ENCODE results near the gene ADGRL3.

DNA sequence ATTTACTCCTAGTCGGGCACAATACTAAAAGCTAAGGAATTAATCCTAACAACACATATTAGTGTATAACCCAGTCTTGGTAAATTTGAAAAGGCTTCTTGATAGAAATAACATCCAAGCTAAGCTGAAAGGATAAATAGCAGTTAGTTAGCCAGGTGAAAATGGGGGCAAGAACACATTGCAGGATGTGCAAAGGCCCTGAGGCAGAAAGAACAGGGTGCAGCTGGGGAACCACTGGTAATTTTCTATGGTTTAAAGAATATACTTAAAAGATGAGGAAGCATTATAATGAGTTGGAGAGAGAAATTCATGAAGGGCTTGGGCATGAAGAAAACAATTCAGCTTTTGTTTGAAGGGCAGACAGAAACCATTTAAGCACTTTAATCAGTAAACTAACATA lies 689.0 kb downstream of the ADGRL3 start:
- TF ChIP-seq, protein P1, sequence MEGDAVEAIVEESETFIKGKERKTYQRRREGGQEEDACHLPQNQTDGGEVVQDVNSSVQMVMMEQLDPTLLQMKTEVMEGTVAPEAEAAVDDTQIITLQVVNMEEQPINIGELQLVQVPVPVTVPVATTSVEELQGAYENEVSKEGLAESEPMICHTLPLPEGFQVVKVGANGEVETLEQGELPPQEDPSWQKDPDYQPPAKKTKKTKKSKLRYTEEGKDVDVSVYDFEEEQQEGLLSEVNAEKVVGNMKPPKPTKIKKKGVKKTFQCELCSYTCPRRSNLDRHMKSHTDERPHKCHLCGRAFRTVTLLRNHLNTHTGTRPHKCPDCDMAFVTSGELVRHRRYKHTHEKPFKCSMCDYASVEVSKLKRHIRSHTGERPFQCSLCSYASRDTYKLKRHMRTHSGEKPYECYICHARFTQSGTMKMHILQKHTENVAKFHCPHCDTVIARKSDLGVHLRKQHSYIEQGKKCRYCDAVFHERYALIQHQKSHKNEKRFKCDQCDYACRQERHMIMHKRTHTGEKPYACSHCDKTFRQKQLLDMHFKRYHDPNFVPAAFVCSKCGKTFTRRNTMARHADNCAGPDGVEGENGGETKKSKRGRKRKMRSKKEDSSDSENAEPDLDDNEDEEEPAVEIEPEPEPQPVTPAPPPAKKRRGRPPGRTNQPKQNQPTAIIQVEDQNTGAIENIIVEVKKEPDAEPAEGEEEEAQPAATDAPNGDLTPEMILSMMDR (IDR thresholded peaks at IDR 0.05; ENCODE audit: low read length), result no peak
- no peak for TF ChIP-seq EZH2 (IDR thresholded peaks at IDR 0.05; ENCODE audit: borderline replicate concordance, low read length)

Measured in OCI-LY1 (cell line).